NOMO-1 (cell line): ENCODE results near the gene TRAF2.
"Not testable (repeated sequence)": the region's sequence is repeated elsewhere in the genome, so short reads cannot be mapped to it uniquely, and the experiment has no call there.

Experiments
- DNase-seq, 2 experiments: peaks; one replicate each; lab custom pipeline; 2025; ENCODE audit not compliant: unreplicated experiment in 2 of 2; lab: John Stamatoyannopoulos, UW

TRAF2 gene

GRCh38 chr9:136876476-136876875 is 9.8 kb upstream of the TRAF2 start:
- no peak for DNase-seq

GRCh38 chr9:136880651-136881050 is 5.7 kb upstream of the TRAF2 start:
- no peak for DNase-seq

GRCh38 chr9:136881691-136882108 is 4.6 kb upstream of the TRAF2 start:
- DNase-seq: no peak

DNA sequence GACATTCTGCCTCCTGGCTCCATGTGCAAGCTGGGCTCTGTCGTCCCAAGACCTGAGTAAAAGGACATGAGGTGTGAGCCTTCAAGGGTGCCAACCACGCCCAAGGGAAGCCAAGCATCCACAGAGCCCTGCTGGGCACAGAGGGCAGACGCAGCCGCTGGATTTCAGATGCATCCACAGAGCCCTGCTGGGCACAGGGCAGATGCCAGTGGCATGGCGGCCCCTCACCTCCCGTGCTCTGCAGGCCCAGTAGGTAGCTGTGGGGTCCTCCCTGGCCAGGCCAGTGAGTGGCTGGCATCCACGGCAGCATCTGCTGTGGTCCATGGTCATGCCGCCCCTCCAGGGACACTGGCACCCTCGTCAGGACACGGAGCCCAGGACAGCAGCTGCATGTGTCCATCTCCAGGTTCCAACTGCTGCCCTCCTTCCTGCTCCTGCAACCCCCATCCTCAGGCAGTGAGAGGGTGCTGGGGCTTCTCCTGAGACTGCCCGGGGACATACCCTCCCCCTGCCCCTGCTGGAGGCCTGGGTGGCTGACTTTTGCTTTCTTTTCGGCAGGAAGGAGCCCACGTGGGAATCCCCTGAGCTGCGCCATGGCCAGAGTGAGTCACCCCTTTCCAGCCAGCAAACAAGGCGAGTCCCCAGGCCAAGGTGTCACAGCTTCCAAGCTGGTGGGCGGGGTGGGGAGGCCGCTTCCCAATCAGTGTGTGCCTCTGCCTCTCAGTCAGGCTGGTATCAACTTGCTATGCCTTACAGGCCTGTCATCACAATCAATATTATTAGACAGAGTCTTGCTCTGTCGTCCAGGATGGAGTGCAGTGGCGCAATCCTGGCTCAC is 4.0 kb upstream of the TRAF2 start:
- peak; percentile 27 to 34 for DNase-seq

GRCh38 chr9:136882947-136883283 is 3.4 kb upstream of the TRAF2 start:
- DNase-seq: not testable (repeated sequence)

DNA sequence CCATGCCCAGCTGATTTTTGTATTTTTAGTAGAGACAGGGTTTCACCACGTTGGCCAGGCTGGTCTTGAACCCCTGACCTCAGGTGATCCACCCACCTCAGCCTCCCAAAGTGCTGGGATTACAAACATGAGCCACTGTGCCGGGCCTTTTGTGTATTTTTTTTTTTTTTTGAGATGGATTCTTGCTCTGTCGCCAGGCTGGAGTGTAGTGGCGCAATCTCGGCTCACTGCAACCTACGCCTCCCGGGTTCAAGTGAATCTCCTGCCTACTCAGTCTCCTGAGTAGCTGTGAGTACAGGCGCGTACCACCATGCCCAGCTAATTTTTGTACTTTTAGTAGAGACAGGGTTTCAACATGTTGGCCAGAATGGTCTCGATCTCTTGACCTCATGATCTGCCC is 2.6 kb upstream of the TRAF2 start:
- not testable (repeated sequence) for DNase-seq

GRCh38 chr9:136886610-136887597 is 588 bp downstream of the TRAF2 start:
- peak in 1 of 2 experiments; percentile 52 for DNase-seq

DNA sequence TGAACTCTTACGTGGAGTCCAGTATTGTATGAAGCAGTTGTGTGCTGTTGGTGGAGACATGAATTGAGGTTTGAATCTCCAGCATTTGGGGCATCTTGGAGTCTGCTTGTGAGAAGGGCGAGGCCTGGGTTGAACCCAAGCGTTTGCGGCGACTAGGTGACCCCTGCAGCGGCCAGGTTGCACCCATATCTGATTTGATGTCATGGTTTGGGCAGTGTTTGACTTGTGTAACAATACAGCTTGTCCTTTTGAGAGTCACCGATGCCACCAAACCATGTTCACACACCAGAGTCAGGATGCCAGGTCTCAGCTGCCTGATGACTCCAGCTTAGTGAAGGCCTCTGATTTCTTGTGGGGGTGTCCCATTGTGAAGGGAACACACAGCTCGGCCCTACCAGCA is 2.1 kb downstream of the TRAF2 start:
- DNase-seq: no peak

DNA sequence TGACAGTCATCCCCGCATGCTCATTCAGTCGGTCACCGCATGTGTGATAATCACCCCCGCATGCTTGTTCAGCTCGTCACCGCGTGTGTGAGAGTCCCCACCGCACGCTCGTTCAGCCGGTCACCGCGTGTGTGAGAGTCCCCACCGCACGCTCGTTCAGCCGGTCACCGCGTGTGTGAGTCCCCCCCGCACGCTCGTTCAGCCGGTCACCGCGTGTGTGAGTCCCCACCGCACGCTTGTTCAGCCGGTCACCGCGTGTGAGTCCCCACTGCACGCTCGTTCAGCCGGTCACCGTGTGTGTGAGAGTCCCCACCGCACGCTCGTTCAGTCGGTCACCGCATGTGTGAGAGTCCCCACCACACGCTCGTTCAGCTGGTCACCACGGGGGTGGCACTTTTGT is 3.5 kb downstream of the TRAF2 start:
- no peak for DNase-seq

GRCh38 chr9:136890661-136891060 is 4.3 kb downstream of the TRAF2 start:
- DNase-seq: no peak

- DNase-seq: no peak
Measured at GRCh38 chr9:136896027-136896426, 9.7 kb downstream of the TRAF2 start.

- no peak for DNase-seq
Measured at GRCh38 chr9:136898483-136899100, 12.3 kb downstream of the TRAF2 start.

- no peak for DNase-seq
Measured at GRCh38 chr9:136899196-136899595, 12.9 kb downstream of the TRAF2 start.

- DNase-seq: no peak
Measured at GRCh38 chr9:136900556-136900955, 14.2 kb downstream of the TRAF2 start.

- DNase-seq: no peak
Measured at GRCh38 chr9:136900988-136901515, 14.7 kb downstream of the TRAF2 start.

DNA sequence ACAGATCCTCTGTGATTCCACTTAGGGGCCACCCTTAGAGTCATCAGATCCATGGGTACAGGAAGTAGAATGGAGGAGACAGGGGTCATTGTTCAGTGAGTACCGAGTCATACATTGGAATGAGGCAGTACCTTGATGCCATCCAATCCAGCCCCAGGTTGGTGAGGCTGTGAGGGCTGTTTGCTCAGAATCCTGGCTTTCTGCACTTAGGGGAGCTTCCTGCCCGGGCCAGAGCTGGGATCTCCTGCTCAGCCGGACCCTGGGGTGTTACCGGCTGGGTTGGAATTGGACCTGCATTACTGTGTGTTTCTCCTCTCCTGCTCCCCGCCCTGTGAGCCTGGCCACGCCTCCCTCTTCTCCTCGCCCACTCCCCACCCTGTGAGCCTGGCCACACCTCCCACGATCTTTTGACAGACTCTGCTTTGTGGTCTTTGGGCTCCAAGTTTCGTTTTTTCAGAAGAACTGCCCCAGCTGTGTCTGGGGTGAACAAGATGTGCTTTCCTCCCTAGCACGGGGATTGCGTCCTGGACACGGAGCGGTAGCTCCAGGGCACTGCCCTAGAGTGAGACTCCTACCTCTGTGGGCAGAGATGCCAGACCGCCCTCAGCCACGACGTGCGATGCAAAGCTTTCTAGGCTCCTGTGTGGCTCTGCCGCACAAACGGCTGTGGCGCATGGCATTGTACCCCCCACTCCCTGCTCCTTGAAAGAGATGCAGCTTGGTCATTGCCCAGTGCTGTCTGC is 15.4 kb downstream of the TRAF2 start:
- DNase-seq: no peak

DNA sequence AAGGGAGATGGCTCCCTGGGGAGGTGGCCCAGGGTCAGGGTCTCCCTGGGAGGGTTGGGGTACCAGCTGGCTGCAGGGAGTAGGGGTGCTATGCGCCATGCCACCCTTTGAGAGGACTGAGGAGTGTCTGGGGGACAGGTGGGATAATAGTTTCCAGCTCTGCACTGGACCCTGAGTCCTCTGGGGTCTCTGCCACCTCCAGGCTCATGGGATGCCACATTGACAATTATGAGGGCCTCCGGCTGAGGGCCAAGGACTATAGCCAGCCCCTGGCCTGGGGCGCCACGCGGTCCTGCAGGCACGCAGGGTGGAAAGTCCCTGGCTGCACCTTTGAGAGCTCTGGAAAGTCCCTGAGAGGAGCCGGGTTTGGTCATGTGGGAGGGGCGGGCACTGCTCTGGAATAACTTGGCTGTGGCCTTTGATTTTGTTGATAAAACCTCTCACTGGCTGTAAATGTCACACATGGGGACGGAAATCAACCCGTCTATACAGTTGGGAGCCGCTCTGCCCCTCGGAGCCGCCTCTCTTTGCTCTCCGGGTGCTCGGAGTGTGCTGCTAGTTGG is 16.0 kb downstream of the TRAF2 start:
- no peak for DNase-seq

DNA sequence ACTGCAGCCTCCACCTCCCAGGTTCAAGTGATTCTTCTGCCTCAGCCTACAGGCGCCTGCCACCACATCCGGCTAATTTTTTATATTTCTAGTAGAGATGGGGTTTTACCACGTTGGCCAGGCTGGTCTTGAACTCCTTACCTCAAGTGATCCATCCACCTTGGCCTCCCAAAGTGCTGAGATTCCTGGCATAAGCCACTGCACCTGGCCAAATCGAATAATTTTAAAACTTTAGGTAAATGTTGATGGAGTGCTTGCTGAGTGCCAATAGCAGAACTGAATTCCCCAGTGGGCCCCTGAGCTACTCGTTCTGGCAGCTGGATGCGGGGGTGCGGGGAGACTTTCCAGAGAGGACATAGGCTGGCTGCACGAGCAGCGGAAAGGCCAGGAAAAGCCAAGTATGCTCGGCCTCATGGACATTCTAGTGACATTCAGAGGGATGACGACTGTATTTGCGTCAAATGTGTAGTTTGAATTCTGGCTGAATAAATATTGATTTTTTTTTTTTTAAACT is 16.8 kb downstream of the TRAF2 start:
- no peak for DNase-seq

DNA sequence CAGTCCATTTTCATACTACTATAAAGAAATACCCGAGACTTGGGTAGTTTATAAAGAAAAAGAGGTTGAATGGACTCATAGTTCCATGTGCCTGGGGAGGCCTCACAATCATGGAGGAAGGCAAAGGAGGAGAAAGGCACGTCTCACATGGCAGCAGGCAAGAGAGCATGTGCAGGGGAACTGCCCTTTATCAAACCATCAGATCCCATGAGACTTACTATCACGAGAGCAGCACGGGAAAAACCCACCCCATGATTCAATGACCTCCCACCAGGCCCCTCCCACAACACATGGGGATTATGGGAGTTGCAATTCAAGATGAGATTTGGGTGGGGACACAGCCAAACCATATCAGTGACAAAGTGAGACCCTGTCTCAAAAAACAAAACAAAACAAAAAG is 19.9 kb downstream of the TRAF2 start:
- no peak for DNase-seq
